Stimulated activated CD8-positive, alpha-beta memory T cell treated with anti-CD3 and anti-CD28 coated beads, Interleukin-4, amount 100 ng/mL, for 4 hours (primary cell): ENCODE measurements around the gene ATP8B4.

Experiments
- DNase-seq, 2 donors: peaks; one replicate each; pipeline ENCODE4 v3.0.0-alpha.2; 2020; ENCODE audit warnings: low read depth in 2 of 2, low spot score in 1 of 2

The ATP8B4 gene

GRCh38 chr15:50028326-50028725, 90.7 kb downstream of the ATP8B4 start:
- no peak for DNase-seq

DNA sequence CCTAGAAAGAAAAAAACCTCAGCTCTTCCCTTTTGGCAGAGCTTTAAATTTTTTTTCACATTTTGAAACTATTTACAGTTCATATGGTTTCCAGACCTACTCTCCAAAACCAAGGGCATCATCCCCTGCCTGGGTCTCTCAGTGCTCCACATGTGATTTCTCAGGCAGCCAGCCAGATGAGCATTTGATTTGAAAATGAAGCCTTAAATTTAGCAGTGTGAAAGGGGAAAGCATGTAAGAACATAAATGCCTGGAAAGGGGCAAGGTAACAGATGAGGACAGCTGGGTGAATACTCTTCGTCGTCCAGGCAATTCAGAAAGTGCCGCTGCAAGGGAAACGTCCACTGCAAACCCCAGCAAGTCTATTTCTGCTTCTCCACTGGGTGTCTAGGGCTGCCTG, 94.8 kb downstream of the ATP8B4 start:
- DNase-seq = no peak

DNA sequence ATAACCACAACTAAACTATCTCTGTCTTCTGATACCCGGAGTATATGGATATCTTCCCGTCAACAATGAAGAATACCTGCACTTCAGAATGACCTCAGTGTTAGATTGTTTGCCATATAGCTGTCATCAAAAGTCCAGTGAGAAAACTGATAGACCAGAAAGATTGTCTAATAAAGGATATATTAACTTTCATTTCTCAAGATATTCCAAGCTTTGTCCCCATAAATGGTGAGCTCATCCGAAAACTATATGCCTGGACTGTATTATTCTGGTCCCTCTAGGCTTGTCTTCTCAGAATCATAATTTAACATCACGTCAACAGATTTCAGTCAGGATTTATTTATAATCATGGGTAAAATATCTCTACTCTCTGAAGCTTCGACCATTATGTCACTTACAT, 100.5 kb downstream of the ATP8B4 start:
- DNase-seq = no peak

DNA sequence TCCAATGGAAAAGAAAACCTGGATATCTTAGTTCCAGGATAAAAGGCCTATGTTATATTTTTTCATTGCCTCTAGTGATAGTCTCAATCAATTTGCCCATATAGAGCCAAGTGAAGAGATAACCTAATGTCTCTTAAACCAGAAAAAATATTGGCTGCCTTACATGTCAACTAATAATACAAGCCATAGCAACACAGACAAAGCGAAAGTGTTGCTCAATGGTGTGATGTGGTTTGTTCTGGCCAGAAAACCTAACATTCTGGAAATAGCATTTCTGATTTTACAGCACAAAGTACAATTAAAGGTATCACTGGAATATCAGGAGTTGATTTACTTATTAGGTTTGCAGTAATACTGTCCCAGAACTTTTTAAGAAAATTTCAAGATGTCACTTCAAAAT, 101.5 kb downstream of the ATP8B4 start:
- no peak for DNase-seq

DNA sequence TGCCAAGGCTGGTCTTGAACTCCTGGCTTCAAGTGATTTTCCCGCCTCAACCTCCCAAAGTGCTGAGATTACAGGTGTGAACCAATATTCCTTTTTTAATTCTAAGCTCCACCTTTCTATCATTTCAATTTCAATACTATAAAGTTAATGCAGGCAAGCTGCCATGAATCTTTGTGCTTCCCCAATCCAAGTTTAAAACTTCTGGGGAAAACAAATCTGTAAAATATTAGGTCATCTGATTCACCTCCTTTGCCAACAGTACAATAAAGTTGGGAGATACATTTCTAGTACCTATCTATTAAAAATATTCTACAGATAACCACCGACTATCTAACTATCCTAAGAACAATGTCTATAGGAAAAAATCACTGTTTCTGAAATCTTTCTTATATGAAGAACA, 102.1 kb downstream of the ATP8B4 start:
- no peak for DNase-seq

- no peak for DNase-seq
Observed at GRCh38 chr15:50012790-50013189, 106.2 kb downstream of the ATP8B4 start.

- DNase-seq = no peak
Observed at GRCh38 chr15:50009634-50010033, 109.4 kb downstream of the ATP8B4 start.

DNA sequence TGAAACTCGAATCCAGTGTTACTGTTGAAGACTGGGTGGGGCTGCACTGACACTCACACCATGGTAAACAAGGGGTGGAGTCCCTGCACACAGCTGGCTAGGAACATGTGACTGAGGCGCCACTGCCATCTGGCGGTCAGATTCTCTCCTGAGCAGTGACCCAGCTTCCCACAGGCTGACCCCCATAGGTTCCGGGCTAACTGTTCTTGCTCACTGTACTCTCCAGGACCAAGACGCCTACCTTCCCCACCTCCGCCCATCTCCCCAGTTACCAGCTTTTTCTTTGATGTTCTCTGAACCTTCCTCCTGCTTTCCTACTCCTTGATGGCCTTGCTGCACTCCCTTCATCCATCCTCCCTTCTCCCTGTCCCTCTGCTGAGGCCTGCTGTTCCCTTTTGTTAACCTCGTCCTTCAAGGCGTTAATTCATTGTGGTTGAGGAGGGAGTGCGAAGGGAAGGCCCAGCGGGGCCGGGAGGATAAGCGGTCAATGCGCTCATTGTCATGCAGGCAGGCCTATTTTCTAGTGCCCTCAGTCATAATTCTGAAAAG, 115.2 kb downstream of the ATP8B4 start:
- DNase-seq = peak; percentile 9 to 12

GRCh38 chr15:49991587-49991986, 127.4 kb downstream of the ATP8B4 start:
- no peak for DNase-seq

DNA sequence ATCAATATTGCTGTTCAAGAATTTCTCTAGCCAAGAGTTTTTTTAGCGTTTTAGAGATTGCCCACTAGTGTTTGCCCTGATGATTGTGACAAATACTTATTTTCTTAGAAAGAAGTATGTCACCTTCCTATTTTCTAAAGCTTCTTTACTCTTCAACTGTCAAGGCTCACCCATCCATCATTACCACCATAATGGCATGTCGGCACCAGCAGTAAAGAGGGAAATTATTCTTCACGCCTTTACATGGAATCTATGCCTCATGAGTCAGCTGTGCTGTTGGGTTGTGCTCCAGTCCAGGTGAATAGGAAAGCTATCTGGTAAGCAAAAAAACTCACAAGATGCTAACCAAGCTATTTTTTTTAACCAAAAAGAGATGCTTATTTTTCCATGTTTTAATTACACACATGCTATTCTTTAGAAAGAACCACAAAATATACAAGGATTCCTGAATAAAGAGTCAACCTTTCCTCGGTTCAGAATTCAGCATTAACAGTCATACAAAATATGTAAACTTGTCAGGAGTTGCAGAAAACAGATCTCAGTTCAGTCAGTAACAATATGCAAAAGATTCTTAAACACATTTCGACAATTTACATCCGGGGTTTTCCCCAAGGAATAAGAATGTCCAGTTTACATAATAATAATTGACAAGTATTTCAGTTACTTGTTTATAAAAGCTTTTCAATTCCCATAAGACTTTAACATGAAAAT, 128.0 kb downstream of the ATP8B4 start:
- no peak for DNase-seq

- DNase-seq = no peak
Observed at GRCh38 chr15:49989498-49989897, 129.5 kb downstream of the ATP8B4 start.

DNA sequence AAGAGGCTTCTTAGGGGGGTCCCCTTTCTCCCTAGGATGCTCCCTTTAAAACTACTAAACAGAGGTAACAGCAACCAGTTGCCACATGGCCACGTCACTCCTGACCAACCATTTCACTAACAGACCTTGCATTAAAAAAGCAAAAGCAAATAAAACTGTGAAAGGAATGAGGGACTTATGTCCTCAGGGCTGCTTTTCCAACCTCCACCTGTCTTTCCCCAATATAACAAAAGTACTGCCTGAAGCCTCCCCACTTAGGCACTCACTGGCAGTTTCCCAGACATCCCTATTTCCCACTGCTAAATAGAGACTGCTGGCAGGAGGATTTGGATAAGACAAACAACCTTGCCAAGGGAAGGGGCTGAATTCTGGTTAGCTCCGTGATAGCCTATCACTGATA, 130.3 kb downstream of the ATP8B4 start:
- DNase-seq = no peak

DNA sequence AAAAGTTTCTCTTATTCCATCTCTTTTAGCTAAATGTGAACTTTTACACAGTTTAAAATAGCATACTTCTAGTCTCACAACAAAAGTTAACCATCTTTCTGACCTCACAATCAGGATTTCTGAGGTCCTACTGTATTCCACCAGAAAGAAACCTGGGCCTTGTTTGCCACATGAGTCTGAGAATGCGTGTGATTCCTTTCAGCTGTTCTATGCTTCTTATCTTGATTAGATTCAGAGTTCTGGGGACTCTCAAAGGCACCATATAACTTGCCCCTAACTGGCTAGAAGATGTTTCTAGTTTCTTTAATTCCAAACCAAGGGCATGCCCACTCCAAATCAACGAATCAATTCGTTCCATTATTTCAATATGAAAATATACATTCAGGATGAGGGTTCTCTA, 131.1 kb downstream of the ATP8B4 start:
- no peak for DNase-seq

GRCh38 chr15:49987198-49987785, 131.7 kb downstream of the ATP8B4 start:
- DNase-seq = no peak

- no peak for DNase-seq
Observed at GRCh38 chr15:49986326-49986725, 132.7 kb downstream of the ATP8B4 start.

GRCh38 chr15:49985463-49985862, 133.6 kb downstream of the ATP8B4 start:
- no peak for DNase-seq

- DNase-seq = no peak
Observed at GRCh38 chr15:49984436-49984835, 134.6 kb downstream of the ATP8B4 start.

DNA sequence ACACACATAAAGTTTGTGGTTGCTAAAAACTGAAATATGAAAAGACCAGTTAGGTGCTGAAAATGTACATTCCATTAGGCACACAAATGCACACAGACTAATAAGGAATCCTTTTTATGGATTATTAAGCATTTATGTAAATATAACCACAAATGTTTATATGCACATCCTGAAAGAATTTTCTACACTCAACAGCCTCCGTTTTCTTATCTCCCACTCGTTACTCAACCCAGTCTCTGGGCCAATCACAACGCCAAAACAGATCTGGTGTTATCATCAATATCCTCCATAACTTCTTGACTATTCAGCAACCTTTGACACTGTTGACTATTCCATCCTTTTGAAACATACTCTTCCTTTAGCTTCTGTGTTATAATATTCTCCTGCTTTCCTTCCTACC, 136.4 kb downstream of the ATP8B4 start:
- no peak for DNase-seq

DNA sequence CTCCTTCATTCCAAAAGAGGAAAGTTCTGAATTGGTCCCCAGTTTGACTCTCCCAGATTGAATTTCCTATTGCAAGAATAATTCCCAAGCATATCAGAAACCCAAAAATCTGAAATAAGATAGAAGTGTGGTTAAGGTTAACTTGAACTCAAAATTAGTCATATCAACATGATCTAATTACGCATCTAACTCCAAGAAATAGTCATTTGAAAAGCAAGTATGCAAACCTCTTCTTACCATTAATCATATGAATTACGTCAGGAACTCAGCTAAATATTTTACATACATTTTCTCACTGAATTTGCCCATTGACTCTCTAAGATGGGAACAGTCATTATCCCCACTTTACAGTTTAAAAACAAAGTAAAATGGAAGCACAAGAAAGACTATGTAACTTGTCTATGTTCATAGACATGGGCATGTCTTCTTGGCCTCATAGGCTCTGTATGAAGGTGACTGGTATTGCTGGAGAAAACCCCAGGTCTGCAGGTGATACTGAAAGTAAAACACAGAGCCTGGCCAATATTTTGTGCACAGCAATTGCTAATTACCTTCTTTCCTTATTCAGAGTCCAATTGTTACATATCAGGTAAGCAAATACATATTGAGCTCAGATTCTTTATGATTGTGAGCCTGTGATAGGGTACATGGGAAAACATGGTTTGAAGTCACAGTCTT, 139.2 kb downstream of the ATP8B4 start:
- no peak for DNase-seq

- no peak for DNase-seq
Observed at GRCh38 chr15:49978121-49978520, 140.9 kb downstream of the ATP8B4 start.

DNA sequence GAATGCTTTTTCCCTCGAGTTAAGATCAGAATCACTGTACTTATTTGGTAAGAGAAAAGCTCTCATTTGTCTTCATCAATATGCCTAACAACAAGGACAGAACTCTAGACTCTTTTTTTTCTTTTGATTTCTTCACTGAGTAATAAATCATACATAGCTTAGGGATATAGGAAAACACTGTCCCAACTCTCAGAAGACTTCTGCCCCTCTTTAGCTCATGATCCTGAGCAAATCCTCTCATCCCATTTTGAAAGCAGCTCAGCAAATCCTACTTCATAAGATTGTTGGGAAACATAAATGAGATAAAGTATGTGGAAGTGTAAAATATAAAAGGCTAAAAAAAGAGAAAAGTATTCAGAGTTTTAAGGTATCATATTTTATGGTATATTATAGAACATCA, 141.7 kb downstream of the ATP8B4 start:
- no peak for DNase-seq

DNA sequence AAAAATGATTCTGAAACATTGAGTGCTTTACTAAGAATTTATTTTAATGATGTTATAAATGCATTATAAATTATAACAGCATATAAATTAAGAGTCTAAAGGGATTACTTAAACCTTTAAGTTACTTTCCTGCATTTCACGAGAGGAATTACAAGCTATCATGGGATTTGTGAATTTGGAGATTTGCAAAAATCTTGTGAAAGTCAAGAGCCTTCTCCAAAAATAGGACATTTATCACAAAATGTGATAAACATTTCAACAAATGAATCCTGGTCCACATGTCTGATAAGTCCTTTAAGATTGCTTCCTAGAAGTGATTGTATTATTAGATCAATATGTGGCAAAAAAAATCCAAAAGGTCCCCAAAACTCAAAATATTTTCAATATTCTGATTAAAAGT, 154.5 kb downstream of the ATP8B4 start:
- DNase-seq = no peak
